Panc1 (cell line): ENCODE results near the gene SCYGR5.

Source experiments
- POLR2AphosphoS5 ChIP-seq: IDR thresholded peaks from 2 replicates; pipeline ENCODE4 v1.6.1; 2012; ENCODE audit warnings: mild to moderate bottlenecking, low read depth, low read length, moderate library complexity
- TF ChIP-seq, protein P1 (sequence below): fragments of 450-650 bp; IDR thresholded peaks from 2 replicates; pipeline ENCODE4 v1.5.1; 2017; ENCODE audit warnings: mild to moderate bottlenecking
- TF ChIP-seq, protein P2 (sequence below), 2 experiments: IDR thresholded peaks; 2 replicates each; pipeline ENCODE4 v1.6.1; 2011 to 2012; ENCODE audit warnings: low read depth in 2 of 2, control low read depth in 1 of 2, low read length in 1 of 2, mild to moderate bottlenecking in 1 of 2, moderate library complexity in 1 of 2; ENCODE audit not compliant: insufficient read depth in 1 of 2

DNA sequence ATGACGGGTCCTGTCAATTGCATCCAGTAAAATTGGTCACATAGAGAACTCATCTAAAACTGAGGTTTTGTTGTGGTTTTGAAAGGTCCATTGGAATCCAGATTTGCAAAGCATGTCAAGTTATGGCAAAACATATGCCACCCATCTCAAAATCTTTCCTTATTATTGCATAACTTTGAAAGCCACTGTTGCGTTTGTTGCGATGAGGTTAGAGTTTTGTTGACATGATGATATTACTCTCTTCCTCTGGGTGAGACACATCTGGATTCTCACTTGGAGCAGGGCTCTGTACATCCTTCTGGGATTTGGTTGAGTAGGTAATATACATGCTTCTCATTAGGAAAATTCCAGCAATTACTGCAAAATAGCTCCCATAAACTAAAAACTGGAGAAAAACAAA is 20.6 kb downstream of the SCYGR5 start:
- TF ChIP-seq, protein P1, sequence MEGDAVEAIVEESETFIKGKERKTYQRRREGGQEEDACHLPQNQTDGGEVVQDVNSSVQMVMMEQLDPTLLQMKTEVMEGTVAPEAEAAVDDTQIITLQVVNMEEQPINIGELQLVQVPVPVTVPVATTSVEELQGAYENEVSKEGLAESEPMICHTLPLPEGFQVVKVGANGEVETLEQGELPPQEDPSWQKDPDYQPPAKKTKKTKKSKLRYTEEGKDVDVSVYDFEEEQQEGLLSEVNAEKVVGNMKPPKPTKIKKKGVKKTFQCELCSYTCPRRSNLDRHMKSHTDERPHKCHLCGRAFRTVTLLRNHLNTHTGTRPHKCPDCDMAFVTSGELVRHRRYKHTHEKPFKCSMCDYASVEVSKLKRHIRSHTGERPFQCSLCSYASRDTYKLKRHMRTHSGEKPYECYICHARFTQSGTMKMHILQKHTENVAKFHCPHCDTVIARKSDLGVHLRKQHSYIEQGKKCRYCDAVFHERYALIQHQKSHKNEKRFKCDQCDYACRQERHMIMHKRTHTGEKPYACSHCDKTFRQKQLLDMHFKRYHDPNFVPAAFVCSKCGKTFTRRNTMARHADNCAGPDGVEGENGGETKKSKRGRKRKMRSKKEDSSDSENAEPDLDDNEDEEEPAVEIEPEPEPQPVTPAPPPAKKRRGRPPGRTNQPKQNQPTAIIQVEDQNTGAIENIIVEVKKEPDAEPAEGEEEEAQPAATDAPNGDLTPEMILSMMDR: no peak
- no peak for TF ChIP-seq POLR2AphosphoS5
- TF ChIP-seq, protein P2, sequence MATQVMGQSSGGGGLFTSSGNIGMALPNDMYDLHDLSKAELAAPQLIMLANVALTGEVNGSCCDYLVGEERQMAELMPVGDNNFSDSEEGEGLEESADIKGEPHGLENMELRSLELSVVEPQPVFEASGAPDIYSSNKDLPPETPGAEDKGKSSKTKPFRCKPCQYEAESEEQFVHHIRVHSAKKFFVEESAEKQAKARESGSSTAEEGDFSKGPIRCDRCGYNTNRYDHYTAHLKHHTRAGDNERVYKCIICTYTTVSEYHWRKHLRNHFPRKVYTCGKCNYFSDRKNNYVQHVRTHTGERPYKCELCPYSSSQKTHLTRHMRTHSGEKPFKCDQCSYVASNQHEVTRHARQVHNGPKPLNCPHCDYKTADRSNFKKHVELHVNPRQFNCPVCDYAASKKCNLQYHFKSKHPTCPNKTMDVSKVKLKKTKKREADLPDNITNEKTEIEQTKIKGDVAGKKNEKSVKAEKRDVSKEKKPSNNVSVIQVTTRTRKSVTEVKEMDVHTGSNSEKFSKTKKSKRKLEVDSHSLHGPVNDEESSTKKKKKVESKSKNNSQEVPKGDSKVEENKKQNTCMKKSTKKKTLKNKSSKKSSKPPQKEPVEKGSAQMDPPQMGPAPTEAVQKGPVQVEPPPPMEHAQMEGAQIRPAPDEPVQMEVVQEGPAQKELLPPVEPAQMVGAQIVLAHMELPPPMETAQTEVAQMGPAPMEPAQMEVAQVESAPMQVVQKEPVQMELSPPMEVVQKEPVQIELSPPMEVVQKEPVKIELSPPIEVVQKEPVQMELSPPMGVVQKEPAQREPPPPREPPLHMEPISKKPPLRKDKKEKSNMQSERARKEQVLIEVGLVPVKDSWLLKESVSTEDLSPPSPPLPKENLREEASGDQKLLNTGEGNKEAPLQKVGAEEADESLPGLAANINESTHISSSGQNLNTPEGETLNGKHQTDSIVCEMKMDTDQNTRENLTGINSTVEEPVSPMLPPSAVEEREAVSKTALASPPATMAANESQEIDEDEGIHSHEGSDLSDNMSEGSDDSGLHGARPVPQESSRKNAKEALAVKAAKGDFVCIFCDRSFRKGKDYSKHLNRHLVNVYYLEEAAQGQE (IDR thresholded peaks at IDR 0.05; ENCODE audit: insufficient read depth in 1 of 2, low read depth in 2 of 2, low read length in 1 of 2): no peak
